VCaP (cell line): Measurements from ENCODE around the gene RGS16.

Experiments used
- H3K27ac ChIP-seq: fragments of 450-650 bp; 2 replicates; pipeline ENCODE4 v1.5.1; 2017
- CTCF ChIP-seq: fragments of 450-650 bp; conservative IDR thresholded peaks from 2 replicates; pipeline ENCODE4 v1.5.1; 2017; ENCODE audit warnings: mild to moderate bottlenecking, moderate library complexity

Gene RGS16

GRCh38 chr1:182604175-182605164 is at the start of gene RGS16:
Gene RGS16, minus strand, starts transcription at chr1:182604389. Its CDS starts 130 bp downstream, at chr1:182604259.
- peak within 1 kb of the TSS; percentile 62; the same call in 1 of the 2 replicates for H3K27ac ChIP-seq
- TF ChIP-seq CTCF, result no peak

- TF ChIP-seq CTCF, result no peak
- H3K27ac ChIP-seq, result no peak overlapping the region
These were observed 49.8 kb upstream of the RGS16 start for GRCh38 chr1:182653986-182654385.

GRCh38 chr1:182652933-182653332 is 48.7 kb upstream of the RGS16 start:
- H3K27ac ChIP-seq, result no peak overlapping the region
- TF ChIP-seq CTCF, result no peak

- no peak overlapping the region for H3K27ac ChIP-seq
- TF ChIP-seq CTCF, result no peak
These were observed 47.1 kb upstream of the RGS16 start for GRCh38 chr1:182651339-182651724.

- TF ChIP-seq CTCF, result no peak
- no peak overlapping the region for H3K27ac ChIP-seq
These were observed 46.6 kb upstream of the RGS16 start for GRCh38 chr1:182650678-182651338.

- no peak for TF ChIP-seq CTCF
- H3K27ac ChIP-seq, result no peak overlapping the region
These were observed 44.9 kb upstream of the RGS16 start for GRCh38 chr1:182649041-182649440.

GRCh38 chr1:182646739-182647138 is 42.5 kb upstream of the RGS16 start:
- no peak for TF ChIP-seq CTCF
- H3K27ac ChIP-seq, result no peak overlapping the region
